ENCODE measurements around the gene UGT1A3. TPM values are rescaled to one million over a fixed set of nuclear protein-coding genes. Genes with fewer than 3 reads are reported as not detected.

UGT1A3 gene
- total and polyA plus RNA-seq, 2 experiments from 2014 or later: not detected

- Histone ChIP-seq H3K4me2 (no peak overlapping the region), H3K9me2 (replicated peaks; ENCODE audit: insufficient read depth) (no peaks in the 10 kb centered on the region), H3K36me3 (replicated peaks; ENCODE audit: insufficient read depth, low read depth) (no peaks in the 10 kb centered on the region), H3K4me1 (ENCODE audit: insufficient read depth) (peaks cover 3% of the 10 kb centered on the region), H3K27me3 (no peaks in the 10 kb centered on the region), H3K9me3 (ENCODE audit: low read depth) (no peaks in the 10 kb centered on the region), H2AFZ (no peak overlapping the region), H4K20me1 (ENCODE audit: insufficient read depth, poor library complexity, severe bottlenecking) (no peaks in the 10 kb centered on the region), H3K27ac (no peak overlapping the region), H3K79me2 (no peaks in the 10 kb centered on the region), H3K4me3 (no peak overlapping the region)
- no peak for DNase-seq (ENCODE audit: low spot score)
- TF ChIP-seq CTCF (IDR thresholded peaks at IDR 0.05; ENCODE audit: poor library complexity) (no peak), EZH2phosphoT487 (IDR thresholded peaks at IDR 0.05; ENCODE audit: low read depth, severe bottlenecking, unreplicated experiment) (no peak), EZH2 (IDR thresholded peaks at IDR 0.05; ENCODE audit: borderline replicate concordance) (no peak)
- WGBS (ENCODE audit: low lambda C conversion rate, missing lambda C conversion rate): 41% methylated on average over 3 of the region's 3 CpGs
These were observed 26.6 kb upstream of the UGT1A3 start for GRCh38 chr2:233702238-233702637.

DNA sequence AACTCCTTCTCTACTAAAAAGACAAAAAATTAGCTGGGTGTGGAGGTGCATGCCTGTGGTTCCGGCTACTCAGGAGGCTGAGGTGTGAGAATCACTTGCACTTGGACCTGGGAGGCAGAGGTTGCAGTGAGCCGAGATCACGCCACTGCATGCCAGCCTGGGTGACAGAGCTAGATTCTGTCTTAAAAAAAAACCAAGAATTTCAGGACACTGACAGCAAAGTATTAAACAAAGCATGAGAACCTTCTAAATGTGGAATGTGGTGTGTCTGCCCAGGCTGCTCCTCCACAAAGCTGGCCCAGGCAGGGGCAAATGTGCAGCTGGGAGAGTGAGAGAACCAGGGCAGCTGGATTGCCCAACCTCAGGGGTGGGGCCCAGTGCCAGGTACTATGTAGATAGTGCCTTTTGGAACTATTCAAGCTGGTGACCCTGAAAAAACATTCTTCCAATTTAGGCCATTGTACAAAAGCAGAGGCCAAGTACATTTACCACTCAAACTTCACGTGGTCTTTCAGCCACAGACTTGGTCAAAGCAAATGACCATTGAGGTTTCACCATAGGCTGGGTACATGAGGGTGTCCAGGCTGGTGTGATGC is 22.8 kb upstream of the UGT1A3 start:
- H3K4me1 ChIP-seq (ENCODE audit: insufficient read depth): no peaks in the 10 kb centered on the region
- no peaks in the 10 kb centered on the region for H3K9me2 ChIP-seq (replicated peaks; ENCODE audit: insufficient read depth)
- no peak overlapping the region for H3K27ac ChIP-seq
- 80% methylated on average over 4 of the region's 4 CpGs for WGBS (ENCODE audit: low lambda C conversion rate, missing lambda C conversion rate)
- no peaks in the 10 kb centered on the region for H3K36me3 ChIP-seq (replicated peaks; ENCODE audit: insufficient read depth, low read depth)
- H2AFZ ChIP-seq: no peak overlapping the region
- H3K27me3 ChIP-seq: no peaks in the 10 kb centered on the region
- DNase-seq (ENCODE audit: low spot score): no peak
- no peaks in the 10 kb centered on the region for H3K79me2 ChIP-seq
- no peaks in the 10 kb centered on the region for H4K20me1 ChIP-seq (ENCODE audit: insufficient read depth, poor library complexity, severe bottlenecking)
- no peaks in the 10 kb centered on the region for H3K9me3 ChIP-seq (ENCODE audit: low read depth)
- no peak for TF ChIP-seq EZH2phosphoT487 (IDR thresholded peaks at IDR 0.05; ENCODE audit: low read depth, severe bottlenecking, unreplicated experiment)
- no peak for TF ChIP-seq EZH2 (IDR thresholded peaks at IDR 0.05; ENCODE audit: borderline replicate concordance)
- no peak for TF ChIP-seq CTCF (IDR thresholded peaks at IDR 0.05; ENCODE audit: poor library complexity)
- no peak overlapping the region for H3K4me3 ChIP-seq
- no peak overlapping the region for H3K4me2 ChIP-seq

GRCh38 chr2:233706720-233707119 is 22.1 kb upstream of the UGT1A3 start:
- Histone ChIP-seq H3K36me3 (replicated peaks; ENCODE audit: insufficient read depth, low read depth) (no peaks in the 10 kb centered on the region), H3K27me3 (no peaks in the 10 kb centered on the region), H3K4me1 (ENCODE audit: insufficient read depth) (no peaks in the 10 kb centered on the region), H3K79me2 (no peaks in the 10 kb centered on the region), H4K20me1 (ENCODE audit: insufficient read depth, poor library complexity, severe bottlenecking) (no peaks in the 10 kb centered on the region), H3K9me2 (replicated peaks; ENCODE audit: insufficient read depth) (no peaks in the 10 kb centered on the region), H2AFZ (no peak overlapping the region), H3K4me3 (no peak overlapping the region), H3K4me2 (no peak overlapping the region), H3K9me3 (ENCODE audit: low read depth) (no peaks in the 10 kb centered on the region), H3K27ac (no peak overlapping the region)
- DNase-seq (ENCODE audit: low spot score): no peak
- TF ChIP-seq CTCF (IDR thresholded peaks at IDR 0.05; ENCODE audit: poor library complexity): no peak
- TF ChIP-seq EZH2 (IDR thresholded peaks at IDR 0.05; ENCODE audit: borderline replicate concordance): no peak
- no peak for TF ChIP-seq EZH2phosphoT487 (IDR thresholded peaks at IDR 0.05; ENCODE audit: low read depth, severe bottlenecking, unreplicated experiment)
- WGBS (ENCODE audit: low lambda C conversion rate, missing lambda C conversion rate): 82% methylated on average over 1 of the region's 1 CpG
